B cell (primary cell): ENCODE data around the gene HPGD. TPM values are rescaled to one million over a fixed set of nuclear protein-coding genes. Genes with fewer than 3 reads are reported as not detected.

Experiments
- ATAC-seq: fragments of 200-7000 bp; cut with Tn5 transposase; one replicate; pipeline ENCODE4 v1.10.0; 2021; ENCODE audit warnings: low read depth, mild to moderate bottlenecking, moderate number of reproducible peaks, moderate library complexity
- CTCF ChIA-PET: fragments of 350-600 bp; sonication (Branson Sonifier 250); formaldehyde crosslinking; loops from one replicate; lab custom pipeline; 2021; ENCODE audit warnings: antibody characterized with exemption, inconsistent platforms; lab: Charles Lee
- POLR2A ChIA-PET: fragments of 350-600 bp; sonication (Branson Sonifier 250); formaldehyde crosslinking; loops from one replicate; lab custom pipeline; 2021; ENCODE audit warnings: antibody characterized with exemption; lab: Charles Lee
- DNase-seq: peaks from one replicate; pipeline ENCODE4 v3.0.0; 2013
- H2AFZ ChIP-seq: 2 replicates; pipeline ENCODE4 v1.6.1; 2012; ENCODE audit warnings: mild to moderate bottlenecking, low read depth, low read length; ENCODE audit not compliant: insufficient read depth, poor library complexity, severe bottlenecking
- H3K27ac ChIP-seq, 2 donors: 1 replicate in 1 of 2; 2 replicates in 1 of 2; pipeline ENCODE4 v1.5.1; 2012 to 2013; ENCODE audit warnings: low read length in 2 of 2, mild to moderate bottlenecking in 2 of 2, moderate library complexity in 1 of 2
- H3K27me3 ChIP-seq, 4 experiments: fragments of 200-600 bp in 1 of 4; sonication (generic) in 1 of 4; replicated peaks in 1 of 4; 1 replicate in 2 of 4; 2 replicates in 2 of 4; pipeline versions ENCODE4 v1.6.1 to v1.7.0; 2013 to 2016; ENCODE audit warnings: low read length in 3 of 4, mild to moderate bottlenecking in 2 of 4, mixed read lengths in 1 of 4, moderate library complexity in 1 of 4; ENCODE audit not compliant: insufficient read depth in 4 of 4, control insufficient read depth in 3 of 4; ENCODE audit errors: control extremely low read depth in 1 of 4
- H3K36me3 ChIP-seq, 2 experiments: replicated peaks in 1 of 2; 1 replicate in 1 of 2; 2 replicates in 1 of 2; pipeline versions ENCODE4 v1.6.1 to v1.7.1; 2013; ENCODE audit warnings: low read length in 1 of 2; ENCODE audit not compliant: insufficient read depth in 2 of 2, control insufficient read depth in 1 of 2; ENCODE audit errors: control extremely low read depth in 1 of 2, extremely low read depth in 1 of 2
- H3K4me1 ChIP-seq, 2 donors: fragments of 200-600 bp in 1 of 2; sonication (generic) in 1 of 2; 1 replicate in 1 of 2; 2 replicates in 1 of 2; pipeline versions ENCODE4 v1.5.1 to v1.6.1; 2013 to 2017; ENCODE audit warnings: low read length in 2 of 2; ENCODE audit not compliant: control insufficient read depth in 2 of 2, insufficient read depth in 2 of 2
- H3K4me2 ChIP-seq: replicated peaks from 2 replicates; pipeline ENCODE3; 2012; ENCODE audit warnings: mild to moderate bottlenecking, low read depth, low read length; ENCODE audit not compliant: poor library complexity, severe bottlenecking
- H3K4me3 ChIP-seq, 5 experiments: fragments of 200-600 bp in 1 of 5; sonication (generic) in 1 of 5; 1 replicate in 3 of 5; 2 replicates in 2 of 5; pipeline versions ENCODE4 v1.5.1 to v1.7.0; 2011 to 2016; ENCODE audit warnings: low read length in 4 of 5, mild to moderate bottlenecking in 4 of 5, low read depth in 2 of 5, control low read depth in 1 of 5, moderate library complexity in 1 of 5; ENCODE audit not compliant: insufficient read depth in 1 of 5; ENCODE audit errors: control extremely low read depth in 1 of 5, extremely low read depth in 1 of 5
- H3K79me2 ChIP-seq: fragments of 200-600 bp; sonication (generic); one replicate; pipeline ENCODE4 v1.6.0; 2016; ENCODE audit warnings: low read length; ENCODE audit not compliant: control insufficient read depth, insufficient read depth
- H3K9ac ChIP-seq: fragments of 200-600 bp; sonication (generic); 2 replicates; pipeline ENCODE4 v1.6.1; 2017; ENCODE audit warnings: mild to moderate bottlenecking, low read length, moderate library complexity
- H3K9me3 ChIP-seq, 3 donors: one replicate each; pipeline versions ENCODE4 v1.6.1 to v1.7.1; 2013; ENCODE audit warnings: low read length in 2 of 3; ENCODE audit not compliant: control insufficient read depth in 2 of 3, insufficient read depth in 1 of 3; ENCODE audit errors: control extremely low read depth in 1 of 3
- H4K20me1 ChIP-seq: 2 replicates; pipeline ENCODE4 v1.6.0; 2012; ENCODE audit warnings: mild to moderate bottlenecking, low read length; ENCODE audit not compliant: insufficient read depth, control insufficient read depth, poor library complexity, severe bottlenecking
- H3K27ac Mint-ChIP-seq: one replicate; pipeline ENCODE4 v1.8.0; 2021; ENCODE audit warnings: mixed read lengths
- H3K27me3 Mint-ChIP-seq: one replicate; pipeline ENCODE4 v1.8.0; 2021; ENCODE audit warnings: mixed read lengths
- H3K4me1 Mint-ChIP-seq: one replicate; pipeline ENCODE4 v1.8.0; 2021; ENCODE audit warnings: mixed read lengths
- H3K4me3 Mint-ChIP-seq: one replicate; pipeline ENCODE4 v1.8.0; 2021; ENCODE audit warnings: mixed read lengths
- H3K9me3 Mint-ChIP-seq: one replicate; pipeline ENCODE4 v1.8.0; 2022; ENCODE audit warnings: mixed read lengths; ENCODE audit not compliant: insufficient read depth
- EZH2 ChIP-seq: IDR thresholded peaks from 2 replicates; pipeline ENCODE4 v1.6.1; 2012; ENCODE audit warnings: borderline replicate concordance, low read depth, mild to moderate bottlenecking, moderate library complexity, low read length; ENCODE audit not compliant: insufficient read depth, poor library complexity, severe bottlenecking
- WGBS: methylation state at CpG from one replicate; pipeline ENCODE4 v1.1.5; 2013; ENCODE audit warnings: missing lambda C conversion rate; ENCODE audit not compliant: insufficient coverage; 5-methylcytosine and 5-hydroxymethylcytosine counted together
- intact Hi-C: fragments of 100-400 bp; cut with micrococcal nuclease; formaldehyde crosslinking; loops from one replicate; pipeline ENCODE4 v1.10.0; 2022
- polyA plus RNA-seq: library from polyadenylated mRNA; depleted of rRNA; stranded (reverse); fragments of >200 nt; gene quantifications from 2 replicates; pipeline ENCODE4 v1.2.3, GENCODE V29; 2012
- total RNA-seq, 2 donors: library from RNA; stranded (reverse); fragments of 120-200 nt in 1 of 2; gene quantifications; 1 replicate in 1 of 2; 2 replicates in 1 of 2; pipeline versions ENCODE4 v1.2.3 to v1.2.4, GENCODE V29; 2013 to 2022
- TF ChIP-seq, protein P1 (sequence below): fragments of 200-600 bp; IDR thresholded peaks from one replicate; pipeline ENCODE4 v1.8.0; 2022; ENCODE audit warnings: antibody characterized with exemption, mild to moderate bottlenecking

Gene HPGD
- total and polyA plus RNA-seq, 2 donors (not counting 1 experiment from before 2014, with no cell fraction given): 0.67 TPM; not detected in 1

DNA sequence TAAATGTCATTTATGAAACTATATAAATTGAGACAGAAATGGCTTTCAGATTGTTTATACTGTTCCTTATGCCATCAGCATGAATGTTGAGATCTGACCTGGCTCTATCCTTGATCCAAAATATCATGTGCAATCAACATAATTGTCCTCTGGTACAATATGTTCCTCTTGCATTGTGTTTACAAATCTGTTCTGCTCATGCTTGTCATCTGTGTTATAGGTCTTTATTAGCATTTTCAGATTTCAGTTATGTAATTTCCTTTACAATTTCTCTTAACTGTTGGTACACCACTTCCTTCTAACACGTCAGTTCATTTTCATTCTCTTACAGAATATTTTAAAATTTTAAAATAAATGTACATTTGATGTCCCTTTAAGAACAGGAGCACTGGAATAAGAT, 1.6 kb downstream of the HPGD start:
- no peak overlapping the region for H2AFZ ChIP-seq
- H3K9ac ChIP-seq: no peak overlapping the region
- peaks cover 13 to 16% of the 10 kb centered on the region in 2 donors for H3K4me1 ChIP-seq
- H3K27me3 Mint-ChIP-seq: peaks cover 30% of the 10 kb centered on the region
- H3K4me3 ChIP-seq: no peak overlapping the region
- TF ChIP-seq EZH2: no peak
- TF ChIP-seq, protein P1, sequence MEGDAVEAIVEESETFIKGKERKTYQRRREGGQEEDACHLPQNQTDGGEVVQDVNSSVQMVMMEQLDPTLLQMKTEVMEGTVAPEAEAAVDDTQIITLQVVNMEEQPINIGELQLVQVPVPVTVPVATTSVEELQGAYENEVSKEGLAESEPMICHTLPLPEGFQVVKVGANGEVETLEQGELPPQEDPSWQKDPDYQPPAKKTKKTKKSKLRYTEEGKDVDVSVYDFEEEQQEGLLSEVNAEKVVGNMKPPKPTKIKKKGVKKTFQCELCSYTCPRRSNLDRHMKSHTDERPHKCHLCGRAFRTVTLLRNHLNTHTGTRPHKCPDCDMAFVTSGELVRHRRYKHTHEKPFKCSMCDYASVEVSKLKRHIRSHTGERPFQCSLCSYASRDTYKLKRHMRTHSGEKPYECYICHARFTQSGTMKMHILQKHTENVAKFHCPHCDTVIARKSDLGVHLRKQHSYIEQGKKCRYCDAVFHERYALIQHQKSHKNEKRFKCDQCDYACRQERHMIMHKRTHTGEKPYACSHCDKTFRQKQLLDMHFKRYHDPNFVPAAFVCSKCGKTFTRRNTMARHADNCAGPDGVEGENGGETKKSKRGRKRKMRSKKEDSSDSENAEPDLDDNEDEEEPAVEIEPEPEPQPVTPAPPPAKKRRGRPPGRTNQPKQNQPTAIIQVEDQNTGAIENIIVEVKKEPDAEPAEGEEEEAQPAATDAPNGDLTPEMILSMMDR: no peak
- no peak overlapping the region for H3K4me2 ChIP-seq
- H3K79me2 ChIP-seq: no peaks in the 10 kb centered on the region
- H3K9me3 ChIP-seq: peaks cover 0 to 1% (median 0%) of the 10 kb centered on the region in 3 donors
- H4K20me1 ChIP-seq: no peaks in the 10 kb centered on the region
- H3K27ac ChIP-seq: no peak overlapping the region
- CTCF ChIA-PET: no interaction called here
- ATAC-seq (no peak), DNase-seq (no peak)
- no peaks in the 10 kb centered on the region for H3K36me3 ChIP-seq
- POLR2A ChIA-PET: no interaction called here
- intact Hi-C loops: no loop called here
- WGBS: no CpG with 5 or more reads among the region's 1 CpG
- H3K27ac Mint-ChIP-seq: no peak overlapping the region
- no peaks in the 10 kb centered on the region for H3K9me3 Mint-ChIP-seq
- no peak overlapping the region for H3K4me3 Mint-ChIP-seq
- peaks cover 12% of the 10 kb centered on the region for H3K4me1 Mint-ChIP-seq
- H3K27me3 ChIP-seq: peaks cover 0 to 18% (median 13%) of the 10 kb centered on the region in 4 experiments

DNA sequence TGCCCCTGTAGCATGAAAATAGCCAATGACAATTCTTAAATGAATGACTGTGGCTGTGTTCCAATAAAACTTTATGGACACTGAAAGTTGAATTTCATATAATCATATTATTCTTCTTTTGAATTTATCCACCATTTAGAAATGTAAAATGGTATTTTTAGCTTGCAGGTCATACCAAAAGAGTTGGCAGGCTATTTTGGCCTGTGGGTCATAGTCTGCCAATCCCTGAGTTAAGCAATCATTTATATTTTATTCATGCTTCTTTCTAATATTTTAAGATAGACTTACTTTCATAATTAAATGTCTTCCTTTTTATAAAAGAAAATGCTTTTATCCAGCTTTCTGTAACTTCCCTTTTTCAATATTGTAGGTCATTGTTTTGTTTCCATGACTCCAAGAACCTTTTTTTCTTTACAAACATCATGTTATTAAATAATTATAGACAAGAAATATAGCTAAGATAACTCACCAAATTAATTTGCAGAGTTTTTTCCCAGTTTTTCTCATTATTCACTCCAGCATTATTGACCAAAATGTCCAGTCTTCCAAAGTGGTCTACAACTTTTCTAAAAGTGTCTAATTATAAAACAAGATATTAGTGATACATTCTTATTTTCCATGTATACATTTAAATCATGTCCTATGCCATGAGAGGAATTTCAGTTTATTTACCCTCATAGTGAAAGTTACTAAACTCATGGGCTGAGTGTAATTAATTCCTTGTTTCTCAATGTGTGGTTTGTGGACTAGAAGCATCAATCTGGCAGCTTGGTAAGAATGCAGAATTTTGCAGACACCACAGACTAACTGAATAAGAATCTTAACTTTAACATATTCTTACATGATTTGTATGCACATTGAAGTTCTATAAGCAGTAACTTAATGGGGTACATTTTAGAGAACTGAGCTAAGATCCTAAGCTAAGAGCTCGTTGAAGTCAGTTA, 4.5 kb downstream of the HPGD start:
- H3K9me3 Mint-ChIP-seq: no peaks in the 10 kb centered on the region
- Histone ChIP-seq H3K9ac (no peak overlapping the region), H3K27ac (no peak overlapping the region), H3K4me3 (no peak overlapping the region), H3K4me2 (no peak overlapping the region), H2AFZ (no peak overlapping the region), H4K20me1 (no peaks in the 10 kb centered on the region), H3K36me3 (no peaks in the 10 kb centered on the region), H3K9me3 (no peaks in the 10 kb centered on the region), H3K79me2 (no peaks in the 10 kb centered on the region), H3K4me1 (peaks cover 8 to 12% of the 10 kb centered on the region in 2 donors), H3K27me3 (peaks cover 0 to 8% (median 2%) of the 10 kb centered on the region in 4 experiments)
- WGBS: no CpG with 5 or more reads among the region's 1 CpG
- no peak for ATAC-seq
- H3K4me1 Mint-ChIP-seq: peaks cover 9% of the 10 kb centered on the region
- no peak for DNase-seq
- TF ChIP-seq, protein P1: no peak
- TF ChIP-seq EZH2: no peak
- CTCF ChIA-PET: no interaction called here
- intact Hi-C loops: no loop called here
- POLR2A ChIA-PET: no interaction called here
- no peak overlapping the region for H3K27ac Mint-ChIP-seq
- peaks cover 3% of the 10 kb centered on the region for H3K27me3 Mint-ChIP-seq
- H3K4me3 Mint-ChIP-seq: no peak overlapping the region
